K562 (cell line): ENCODE measurements around the gene HDGFL2. TPM values are rescaled to one million over a fixed set of nuclear protein-coding genes. Genes with fewer than 3 reads are reported as not detected.

ENCODE experiments used
- ATAC-seq: fragments of 200-7000 bp; cut with Tn5 transposase; 3 replicates; pipeline ENCODE4 v1.9.1; 2020; ENCODE audit warnings: moderate library complexity
- BruUV-seq: library from RNA; stranded (reverse); fragments of 400-500 nt; replicated peaks from 2 replicates; lab custom pipeline; 2021; lab: Mats Ljungman, UMichigan
- CTCF ChIA-PET: fragments of 300-600 bp; formaldehyde crosslinking; extraction: SDS; loops from one replicate; lab custom pipeline; 2021; ENCODE audit warnings: low intra/inter-chr PET ratio; lab: Yijun Ruan, JAX
- POLR2A ChIA-PET: fragments of 300-600, 350-650 bp; sonication (Branson Sonifier 250); formaldehyde crosslinking; extraction: SDS; loops from one replicate; lab custom pipeline; 2021; ENCODE audit warnings: antibody characterized with exemption, inconsistent platforms; lab: Yijun Ruan, JAX
- DNase-seq, 4 experiments: peaks; one replicate each; pipeline versions ENCODE4 v3.0.0 to v3.0.0-alpha.2; 2011 to 2018; ENCODE audit warnings: low spot score in 3 of 4, mixed read lengths in 3 of 4; ENCODE audit errors: extremely low read depth in 1 of 4
- FAIRE-seq: peaks from 2 replicates; lab custom pipeline; 2011; peaks lifted over from hg19 to GRCh38; lab: Jason Lieb, UNC
- H2AFZ ChIP-seq: 2 replicates; pipeline ENCODE4 v1.6.0; 2011; ENCODE audit warnings: low read depth, low read length, control low read depth, inconsistent platforms
- H3K27ac ChIP-seq: fragments of 200-600 bp; 3 replicates; pipeline ENCODE4 v1.8.0; 2011; ENCODE audit warnings: low read depth, mild to moderate bottlenecking, control low read depth, inconsistent platforms, low read length, moderate library complexity, mixed read lengths; ENCODE audit errors: extremely low read depth
- H3K27me3 ChIP-seq, 2 experiments: fragments of 300-600 bp in 1 of 2; 2 replicates in 1 of 2; 3 replicates in 1 of 2; pipeline versions ENCODE4 v1.6.0 to v1.8.0; 2011; ENCODE audit warnings: inconsistent platforms in 2 of 2, low read length in 2 of 2, mild to moderate bottlenecking in 1 of 2, mixed read lengths in 1 of 2, moderate library complexity in 1 of 2; ENCODE audit not compliant: control insufficient read depth in 2 of 2, insufficient read depth in 2 of 2
- H3K36me3 ChIP-seq: fragments of 300-600 bp; 3 replicates; pipeline ENCODE4 v1.8.0; 2011; ENCODE audit warnings: mild to moderate bottlenecking, low read length, inconsistent platforms; ENCODE audit not compliant: control insufficient read depth, insufficient read depth
- H3K4me1 ChIP-seq, 2 experiments: fragments of 200-600 bp in 1 of 2; replicated peaks in 1 of 2; 2 replicates in 1 of 2; 3 replicates in 1 of 2; pipeline versions ENCODE4 v1.5.1 to v1.8.0; 2011; ENCODE audit warnings: inconsistent platforms in 2 of 2, low read length in 2 of 2, mild to moderate bottlenecking in 1 of 2, mixed read lengths in 1 of 2, moderate library complexity in 1 of 2; ENCODE audit not compliant: control insufficient read depth in 2 of 2, insufficient read depth in 2 of 2
- H3K4me2 ChIP-seq: 2 replicates; pipeline ENCODE4 v1.6.1; 2011; ENCODE audit warnings: low read length, control low read depth, inconsistent platforms, mixed read lengths; ENCODE audit not compliant: insufficient read depth
- H3K4me3 ChIP-seq: fragments of 200-600 bp; sonication (generic), shearing (Covaris generic); 2 replicates; pipeline ENCODE4 v1.5.1; 2016; ENCODE audit warnings: control low read depth, inconsistent platforms
- H3K79me2 ChIP-seq: fragments of 200-600 bp; 3 replicates; pipeline ENCODE4 v1.8.0; 2011; ENCODE audit warnings: low read length, inconsistent platforms; ENCODE audit not compliant: control insufficient read depth, insufficient read depth
- H3K9ac ChIP-seq, 2 experiments: 2 replicates each; pipeline versions ENCODE4 v1.6.0 to v1.6.1; 2011; ENCODE audit warnings: low read depth in 2 of 2, low read length in 2 of 2, control low read depth in 1 of 2, inconsistent platforms in 1 of 2, mild to moderate bottlenecking in 1 of 2, mixed read lengths in 1 of 2; ENCODE audit not compliant: insufficient read depth in 1 of 2
- H3K9me1 ChIP-seq: one replicate; pipeline ENCODE4 v1.6.0; 2011; ENCODE audit warnings: inconsistent platforms, mild to moderate bottlenecking, low read length, moderate library complexity; ENCODE audit not compliant: control insufficient read depth, insufficient read depth
- H3K9me3 ChIP-seq: replicated peaks from 2 replicates; pipeline ENCODE4 v1.5.1; 2011; ENCODE audit warnings: low read depth, low read length, inconsistent platforms; ENCODE audit not compliant: control insufficient read depth, insufficient read depth
- H4K20me1 ChIP-seq: replicated peaks from 2 replicates; pipeline ENCODE4 v1.6.1; 2011; ENCODE audit warnings: low read length, inconsistent platforms, mixed read lengths; ENCODE audit not compliant: control insufficient read depth, insufficient read depth
- ADNP ChIP-seq: fragments of 200-800 bp; sonication (Bioruptor generic); IDR thresholded peaks from 2 replicates; pipeline ENCODE4 v1.6.1; 2016; ENCODE audit warnings: missing genetic modification characterization, missing compliant biosample characterization
- BCOR ChIP-seq: fragments of 450-650 bp; IDR thresholded peaks from 2 replicates; pipeline ENCODE4 v1.6.1; 2016
- BRF1 ChIP-seq: IDR thresholded peaks from 3 replicates; pipeline ENCODE4 v1.6.1; 2011; ENCODE audit warnings: borderline replicate concordance, mild to moderate bottlenecking; ENCODE audit not compliant: insufficient read length; ENCODE audit errors: extremely low read depth
- E4F1 ChIP-seq: fragments of 250-450 bp; sonication (Bioruptor Pico); IDR thresholded peaks from 2 replicates; pipeline ENCODE4 v1.5.0; 2021; ENCODE audit warnings: mild to moderate bottlenecking, borderline replicate concordance
- GMEB1 ChIP-seq: fragments of 250-450 bp; sonication (Bioruptor Pico); IDR thresholded peaks from 2 replicates; pipeline ENCODE4 v1.4.0; 2020; ENCODE audit warnings: mild to moderate bottlenecking
- HDGF ChIP-seq: fragments of 450-650 bp; IDR thresholded peaks from 2 replicates; pipeline ENCODE4 v1.6.1; 2016
- HOXB6 ChIP-seq: fragments of 250-450 bp; sonication (Bioruptor Pico); IDR thresholded peaks from 2 replicates; pipeline ENCODE4 v1.5.1; 2022; ENCODE audit warnings: mild to moderate bottlenecking, borderline replicate concordance
- KDM1A ChIP-seq, 2 experiments: fragments of 450-650 bp; IDR thresholded peaks; 2 replicates each; pipeline ENCODE4 v1.6.1; 2016; ENCODE audit warnings: mild to moderate bottlenecking in 2 of 2
- MAFG ChIP-seq: fragments of 450-650 bp; conservative IDR thresholded peaks from 2 replicates; pipeline ENCODE4 v1.6.1; 2016; ENCODE audit warnings: missing genetic modification characterization, missing compliant biosample characterization
- NR2C1 ChIP-seq, 2 experiments: fragments of 450-650 bp; IDR thresholded peaks; 2 replicates each; pipeline ENCODE4 v1.6.1; 2017; ENCODE audit warnings: mild to moderate bottlenecking in 2 of 2, antibody characterized with exemption in 1 of 2, inconsistent platforms in 1 of 2, missing compliant biosample characterization in 1 of 2, missing genetic modification characterization in 1 of 2
- NR3C1 ChIP-seq: sonication (generic); formaldehyde crosslinking; IDR thresholded peaks from 2 replicates; pipeline ENCODE4 v1.8.1; 2022; ENCODE audit warnings: missing genetic modification reagents
- RBM25 ChIP-seq: fragments of 200-400 bp; formaldehyde crosslinking; IDR thresholded peaks from 2 replicates; pipeline ENCODE4 v1.6.1; 2018; ENCODE audit warnings: low read length, low read depth, moderate library complexity; ENCODE audit not compliant: severe bottlenecking
- SMARCA5 ChIP-seq: fragments of 450-650 bp; IDR thresholded peaks from 2 replicates; pipeline ENCODE4 v1.6.1; 2016
- TEAD1 ChIP-seq, 2 experiments: fragments of 450-650 bp in 1 of 2; sonication (generic) in 1 of 2; formaldehyde crosslinking; IDR thresholded peaks; 2 replicates each; pipeline versions ENCODE4 v1.4.0 to v1.8.0; 2020 to 2022; ENCODE audit warnings: mild to moderate bottlenecking in 2 of 2, missing genetic modification reagents in 1 of 2
- TSC22D4 ChIP-seq: fragments of 450-650 bp; IDR thresholded peaks from 2 replicates; pipeline ENCODE4 v1.6.1; 2016; ENCODE audit warnings: missing genetic modification characterization, missing biosample characterization, control low read depth
- ZNF398 ChIP-seq: fragments of 250-450 bp; sonication (Bioruptor Pico); IDR thresholded peaks from 2 replicates; pipeline ENCODE4 v1.8.0; 2021; ENCODE audit warnings: moderate library complexity, mild to moderate bottlenecking, inconsistent platforms
- WGBS: fragments of 100-300 bp; shearing (Covaris generic); methylation state at CpG from one replicate; pipeline ENCODE4 v1.1.6; 2016; ENCODE audit warnings: low coverage, mixed read lengths; ENCODE audit not compliant: insufficient coverage; ENCODE audit errors: missing lambda C conversion rate; 5-methylcytosine and 5-hydroxymethylcytosine counted together
- in situ Hi-C: fragments of 300-500 bp; cut with MboI; formaldehyde crosslinking; loops from 4 replicates; pipeline ENCODE4 v1.15.0; 2018; ENCODE audit warnings: inconsistent platforms, mixed read lengths
- intact Hi-C: fragments of 100-400 bp; cut with micrococcal nuclease; formaldehyde crosslinking; loops from 2 replicates; pipeline ENCODE4 v1.14.2; 2022
- polyA plus RNA-seq, 8 experiments: library from polyadenylated mRNA; depleted of rRNA in 4 of 8; stranded (reverse) in 5 of 8; unstranded in 3 of 8; fragments of >200 nt; fragmentation: Nextera tagmentation in 2 of 8; fragmentation: Illumina TruSeq in 1 of 8; extraction: Ambion mirVana in 2 of 8; extraction: Trizol in 1 of 8; gene quantifications; 2 replicates each; pipeline versions ENCODE4 v1.2.1 to v1.2.3, GENCODE V29; 2011 to 2014; ENCODE audit warnings: inconsistent platforms in 1 of 8, missing spikeins in 1 of 8
- total RNA-seq, 7 experiments: library from RNA; depleted of rRNA in 6 of 7; stranded (reverse); fragments of >200 nt in 6 of 7; fragmentation: Illumina TruSeq in 2 of 7; extraction: Trizol in 2 of 7; gene quantifications; 2 replicates each; pipeline versions ENCODE4 v1.2.1 to v1.2.3, GENCODE V29; 2011 to 2021; ENCODE audit warnings: low replicate concordance in 1 of 7
- TF ChIP-seq, protein P1 (sequence below): sonication (generic); IDR thresholded peaks from 2 replicates; pipeline ENCODE4 v1.6.1; 2016

Gene HDGFL2
- total and polyA plus RNA-seq, 9 of the 15 experiments (the other 6 are each of a cell fraction or from before 2014, with no cell fraction given): 0.13 to 61.7 (median 16.0) TPM

DNA sequence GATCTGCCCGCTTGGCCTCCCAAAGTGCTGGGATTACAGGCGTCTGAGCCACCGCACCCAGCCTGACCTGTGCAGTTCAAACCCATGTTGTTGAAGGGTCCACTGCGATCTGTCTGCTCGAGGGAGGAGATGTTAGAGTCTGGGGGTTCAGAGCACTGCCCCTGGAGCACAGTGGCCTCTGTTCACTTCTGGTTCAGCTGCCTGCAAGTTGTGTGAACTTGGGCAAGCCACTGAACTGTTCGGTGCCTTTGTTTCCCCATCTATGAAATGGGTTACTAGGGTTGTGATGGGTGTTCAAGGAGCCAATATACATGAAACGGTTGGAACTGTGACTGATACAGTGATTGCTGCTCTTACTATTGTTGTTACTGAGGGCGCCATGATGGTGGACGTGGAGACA, 61.2 kb downstream of the HDGFL2 start:
- H3K4me1 ChIP-seq: peaks cover 0 to 40% of the 10 kb centered on the region in 2 experiments; a peak in 3 of 5 replicates
- peaks cover 6% of the 10 kb centered on the region; the same call in 1 of the 3 replicates for H3K36me3 ChIP-seq
- H3K9ac ChIP-seq: peak overlapping the region in 1 of 2 experiments; percentile 48; a peak in 1 of 4 replicates
- peaks cover 0 to 6% of the 10 kb centered on the region in 2 experiments; a peak in 3 of 5 replicates for H3K27me3 ChIP-seq
- H3K4me2 ChIP-seq: no peak overlapping the region
- WGBS: 36% methylated on average over 9 of the region's 9 CpGs
- H4K20me1 ChIP-seq: no peaks in the 10 kb centered on the region
- DNase-seq (no peak), ATAC-seq (no peak), FAIRE-seq (no peak)
- BruUV-seq: no TSS peak
- ChIA-PET POLR2A (no interaction called here), CTCF (no interaction called here)
- peaks cover 5% of the 10 kb centered on the region; the same call in 1 of the 3 replicates for H3K79me2 ChIP-seq
- H3K27ac ChIP-seq: no peak overlapping the region
- intact Hi-C loops (no loop called here), in situ Hi-C loops (no loop called here)
- H3K9me1 ChIP-seq: no peaks in the 10 kb centered on the region
- no peak overlapping the region for H2AFZ ChIP-seq
- H3K4me3 ChIP-seq: no peak overlapping the region
- H3K9me3 ChIP-seq: no peaks in the 10 kb centered on the region
- TF ChIP-seq HDGF: no peak
- peak; percentile 80 for TF ChIP-seq BCOR
- no peak for TF ChIP-seq MAFG (tag)
- TF ChIP-seq ZNF398 (CRISPR knock-in tag): no peak
- no peak for TF ChIP-seq NR2C1 (IDR thresholded peaks at IDR 0.05)
- TF ChIP-seq NR2C1 (tag; IDR thresholded peaks at IDR 0.05): no peak
- no peak for TF ChIP-seq NR3C1
- peak; percentile 79 for TF ChIP-seq RBM25
- TF ChIP-seq TSC22D4: no peak
- peak in 1 of 2 experiments; percentile 48; a peak in 2 of 4 replicates for TF ChIP-seq KDM1A (IDR thresholded peaks at IDR 0.05)
- TF ChIP-seq ADNP: peak; percentile 13
- TF ChIP-seq GMEB1: no peak
- no peak for TF ChIP-seq HOXB6
- TF ChIP-seq, protein P1, sequence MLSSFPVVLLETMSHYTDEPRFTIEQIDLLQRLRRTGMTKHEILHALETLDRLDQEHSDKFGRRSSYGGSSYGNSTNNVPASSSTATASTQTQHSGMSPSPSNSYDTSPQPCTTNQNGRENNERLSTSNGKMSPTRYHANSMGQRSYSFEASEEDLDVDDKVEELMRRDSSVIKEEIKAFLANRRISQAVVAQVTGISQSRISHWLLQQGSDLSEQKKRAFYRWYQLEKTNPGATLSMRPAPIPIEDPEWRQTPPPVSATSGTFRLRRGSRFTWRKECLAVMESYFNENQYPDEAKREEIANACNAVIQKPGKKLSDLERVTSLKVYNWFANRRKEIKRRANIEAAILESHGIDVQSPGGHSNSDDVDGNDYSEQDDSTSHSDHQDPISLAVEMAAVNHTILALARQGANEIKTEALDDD: no peak
- no peak for TF ChIP-seq E4F1 (CRISPR knock-in tag)
- TF ChIP-seq SMARCA5: peak; percentile 52; the same call in 1 of the 2 replicates
- TF ChIP-seq TEAD1 (CRISPR knock-in tag; IDR thresholded peaks at IDR 0.05): no peak
- no peak for TF ChIP-seq BRF1
